Fibroblast of gingiva (primary cell): Measurements from ENCODE around the gene ATG4B.
A peak's percentile ranks its signal among the peaks of the same experiment; 100 is the strongest.

ENCODE experiments used
- DNase-seq: peaks from one replicate; pipeline ENCODE4 v3.0.0-alpha.2; 2011; ENCODE audit warnings: low read depth

The ATG4B gene

DNA sequence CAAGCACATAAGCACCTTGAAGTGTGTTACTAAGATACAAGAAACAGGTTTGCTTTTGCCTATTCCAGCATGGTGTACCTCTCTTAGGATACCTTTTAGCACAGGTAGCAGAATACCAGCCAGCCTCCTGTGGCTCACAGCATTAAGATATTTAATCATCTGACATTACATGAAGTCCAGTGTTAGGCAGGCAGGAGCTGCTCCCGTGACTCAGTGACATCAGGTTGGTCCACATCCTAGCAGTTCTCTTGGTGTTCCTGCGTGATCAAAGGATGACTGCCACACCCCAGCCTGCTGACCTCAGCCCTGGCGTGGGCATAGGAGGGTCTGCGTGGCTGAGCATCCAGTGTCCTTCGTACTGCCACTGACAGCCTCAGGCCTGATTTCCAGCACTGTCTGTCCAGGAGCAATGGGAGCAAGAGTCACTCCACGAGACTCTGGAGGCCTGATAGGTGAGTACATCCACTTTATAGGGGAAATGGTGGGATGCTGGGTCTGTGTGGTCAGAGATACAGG lies 52.8 kb downstream of the ATG4B start:
- DNase-seq, result no peak

DNA sequence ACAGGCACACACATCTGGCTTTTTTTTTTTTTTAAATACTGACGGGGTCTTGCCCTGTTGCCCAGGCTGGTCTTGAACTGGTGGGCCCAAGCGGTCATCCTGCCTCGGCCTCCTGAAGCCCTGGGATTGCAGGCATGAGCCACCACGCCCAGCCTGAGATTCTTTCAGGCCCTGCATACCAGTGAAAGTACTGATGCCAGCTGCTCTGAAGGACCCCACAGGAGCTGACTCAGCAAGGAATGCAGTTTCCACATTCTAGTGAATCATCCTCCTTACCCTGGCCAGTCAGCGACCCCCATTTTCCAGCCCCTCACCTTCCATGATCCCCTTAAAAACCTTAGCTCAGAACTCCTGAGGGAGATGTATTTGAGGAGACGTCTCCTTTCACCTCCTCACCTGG lies 55.0 kb downstream of the ATG4B start:
- peak; percentile 80 for DNase-seq

DNA sequence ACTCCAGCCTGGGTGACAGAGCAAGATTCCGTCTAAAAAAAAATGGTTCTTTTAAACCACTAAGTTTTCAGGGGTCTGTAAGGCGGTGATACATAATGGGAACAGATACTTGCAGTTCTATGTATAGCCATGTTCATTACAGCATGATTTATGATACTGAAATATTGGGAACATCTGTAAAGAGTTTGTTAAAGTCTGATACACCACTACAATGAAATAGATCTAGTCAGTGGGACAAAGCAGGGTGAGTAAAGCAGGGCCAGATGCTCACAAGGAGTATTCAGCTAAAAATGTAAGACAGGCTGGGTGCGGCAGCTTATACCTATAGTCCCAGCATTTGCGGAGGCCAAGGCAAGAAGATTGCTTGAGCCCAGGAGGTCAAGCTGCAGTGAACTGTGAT lies 58.2 kb downstream of the ATG4B start:
- DNase-seq, result no peak

DNA sequence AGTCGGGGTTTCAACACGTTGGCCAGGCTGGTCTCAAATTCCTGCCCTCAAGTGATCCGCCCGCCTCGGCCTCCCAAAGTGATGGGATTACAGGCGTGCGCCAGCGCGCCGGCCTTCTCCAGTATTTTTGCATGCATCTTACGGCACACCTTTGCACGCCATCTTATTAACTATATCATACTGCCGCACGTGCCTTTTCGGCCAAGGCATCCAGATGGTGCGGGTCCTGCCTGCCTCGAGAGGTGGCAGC lies 63.6 kb downstream of the ATG4B start:
- no peak for DNase-seq

DNA sequence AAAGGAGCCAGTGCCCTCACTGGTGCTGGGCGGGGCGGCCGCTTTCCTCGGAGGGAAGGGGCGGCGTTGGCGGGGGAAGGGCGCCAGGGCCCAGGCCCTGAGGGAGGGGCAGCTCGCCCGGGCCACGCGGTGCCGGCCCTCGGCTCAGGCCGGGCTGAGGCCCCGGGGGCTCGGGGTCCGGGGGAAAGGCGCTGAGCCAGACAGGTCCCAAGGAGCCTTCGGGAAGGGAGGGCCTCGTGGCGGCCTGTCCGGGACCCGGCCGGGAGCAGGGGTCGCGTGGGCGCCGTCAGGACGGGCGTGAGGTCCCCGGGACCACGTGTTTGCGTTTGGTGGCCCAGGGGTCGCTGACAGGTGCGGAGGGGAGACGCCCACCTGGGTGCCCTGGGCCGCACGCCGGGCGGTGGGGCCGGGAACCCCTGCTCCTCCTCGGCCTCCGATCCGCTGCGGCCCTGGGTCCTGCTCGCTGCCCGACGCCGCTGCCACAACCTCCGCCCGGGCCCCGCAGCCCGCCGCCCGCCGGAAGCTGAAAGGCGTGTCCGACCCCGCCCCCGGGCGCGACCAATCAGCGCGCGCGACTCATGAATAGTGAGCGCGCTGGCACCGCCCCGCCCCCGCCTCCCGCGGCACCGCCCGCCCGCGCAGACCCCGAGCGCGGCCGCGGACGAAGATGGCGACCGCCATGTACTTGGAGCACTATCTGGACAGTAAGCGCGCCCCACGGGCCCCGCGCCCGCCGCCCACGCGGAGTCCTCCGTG lies 64.1 kb downstream of the ATG4B start, which contains the start of gene ING5:
Gene ING5 (plus strand): TSS at position 641 of the 756 bp plus-strand sequence. CDS start 27 bp downstream, at position 668.
- peak; percentile 93 for DNase-seq

DNA sequence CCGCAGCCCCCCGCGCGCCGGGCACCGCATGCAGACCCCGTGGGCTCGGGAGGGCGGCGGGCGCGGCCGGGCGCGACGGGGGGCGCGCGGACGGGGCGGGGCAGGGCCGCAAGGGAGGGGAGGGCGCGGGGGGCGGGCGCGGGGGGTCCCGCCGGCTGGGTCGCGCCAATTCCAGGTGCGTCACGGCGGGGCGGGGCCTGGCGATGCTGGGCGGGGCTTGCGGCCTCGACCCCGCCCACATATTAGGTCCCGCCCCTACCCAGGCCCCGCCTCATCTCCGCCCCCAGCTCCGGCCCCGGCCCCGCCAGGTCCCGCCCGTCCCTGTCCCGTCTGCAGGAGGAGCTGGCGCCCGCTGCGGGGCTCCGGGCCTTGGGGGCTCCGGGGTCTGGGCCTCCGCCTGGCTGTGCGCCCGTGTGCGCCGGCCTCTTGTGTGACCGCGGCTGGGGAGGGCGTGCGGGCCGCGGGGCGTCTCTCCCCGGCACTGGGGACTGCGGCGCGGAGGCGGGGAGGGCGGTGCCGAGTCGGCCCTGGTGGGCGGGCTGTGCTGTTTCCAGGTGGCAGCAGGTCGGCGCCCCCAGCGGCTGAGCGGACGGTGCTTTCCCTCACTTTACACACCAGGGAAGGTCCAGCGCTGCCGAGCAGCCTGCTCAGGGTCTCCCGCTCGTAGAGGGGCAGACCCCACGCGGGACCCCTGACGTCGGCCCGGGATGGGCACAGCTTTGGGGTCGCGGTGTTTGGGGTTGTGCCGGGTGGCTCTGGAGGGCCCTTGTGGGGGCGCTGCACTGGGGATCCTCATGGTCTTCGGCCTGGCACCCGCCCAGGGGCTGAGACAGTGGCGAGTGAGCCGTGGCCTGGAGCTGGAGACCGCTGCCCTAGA lies 64.9 kb downstream of the ATG4B start:
- DNase-seq, result peak; percentile 76

- peak; percentile 41 for DNase-seq
Observed at GRCh38 chr2:241703032-241703604, 65.6 kb downstream of the ATG4B start.

GRCh38 chr2:241706537-241706936 lies 69.0 kb downstream of the ATG4B start:
- DNase-seq, result no peak

DNA sequence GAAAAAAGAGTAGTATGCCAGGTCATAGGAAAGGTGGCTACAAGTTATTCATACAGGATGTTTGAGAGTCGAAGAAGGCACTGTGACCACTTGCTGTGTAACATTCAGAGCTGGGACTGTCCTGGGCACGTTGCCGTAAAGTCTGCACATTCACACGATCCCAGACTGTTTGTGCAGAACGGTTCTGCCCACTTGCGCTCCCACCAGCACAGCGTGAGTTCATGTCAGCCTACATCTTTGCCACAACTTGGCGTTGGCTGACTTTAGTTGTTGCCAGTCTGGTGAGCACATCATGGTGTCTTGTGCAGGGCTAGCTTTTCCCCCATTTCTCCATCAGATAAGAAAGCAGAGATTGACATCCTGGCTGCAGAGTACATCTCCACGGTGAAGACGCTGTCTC lies 71.4 kb downstream of the ATG4B start:
- DNase-seq, result no peak

DNA sequence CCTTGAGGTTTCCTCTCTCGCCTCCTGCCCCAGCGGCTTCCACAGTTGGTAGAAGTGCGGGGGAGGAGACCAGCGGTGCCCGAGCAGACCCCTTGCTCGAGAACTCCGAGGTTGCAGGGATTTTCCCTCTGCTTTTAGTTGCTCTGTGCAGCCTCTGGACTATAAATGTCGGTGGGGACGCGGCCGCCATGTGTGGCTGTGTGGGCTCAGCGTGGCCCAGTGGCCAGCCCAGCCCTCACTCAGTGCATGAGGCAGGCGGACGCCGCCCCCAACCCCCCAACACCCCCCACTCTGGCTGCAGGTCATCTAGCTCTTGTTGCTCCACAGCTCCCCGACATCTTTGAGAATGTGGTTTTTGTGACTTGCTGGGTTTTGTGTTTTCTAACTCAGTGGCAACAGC lies 81.6 kb downstream of the ATG4B start:
- DNase-seq, result no peak

DNA sequence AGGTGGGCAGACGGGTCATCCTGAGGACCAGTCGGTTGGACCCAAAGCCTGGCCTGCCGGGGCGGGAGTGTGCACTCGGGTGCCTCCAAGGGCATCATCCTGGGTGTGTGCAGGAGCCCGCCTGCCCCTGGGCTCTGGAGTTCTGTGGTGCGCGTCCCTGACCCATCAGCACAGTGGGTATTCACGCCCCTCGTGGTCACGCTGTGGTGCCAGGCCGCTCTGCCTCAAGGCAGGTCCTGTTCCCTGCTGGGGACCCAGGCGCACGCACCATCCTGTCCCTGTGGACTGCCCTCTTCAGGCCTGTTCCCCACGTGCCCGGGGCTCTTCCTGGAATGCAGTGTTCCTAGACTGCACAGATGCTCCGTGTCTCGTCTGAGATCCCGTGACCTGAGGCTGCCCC lies 82.6 kb downstream of the ATG4B start:
- DNase-seq, result no peak

DNA sequence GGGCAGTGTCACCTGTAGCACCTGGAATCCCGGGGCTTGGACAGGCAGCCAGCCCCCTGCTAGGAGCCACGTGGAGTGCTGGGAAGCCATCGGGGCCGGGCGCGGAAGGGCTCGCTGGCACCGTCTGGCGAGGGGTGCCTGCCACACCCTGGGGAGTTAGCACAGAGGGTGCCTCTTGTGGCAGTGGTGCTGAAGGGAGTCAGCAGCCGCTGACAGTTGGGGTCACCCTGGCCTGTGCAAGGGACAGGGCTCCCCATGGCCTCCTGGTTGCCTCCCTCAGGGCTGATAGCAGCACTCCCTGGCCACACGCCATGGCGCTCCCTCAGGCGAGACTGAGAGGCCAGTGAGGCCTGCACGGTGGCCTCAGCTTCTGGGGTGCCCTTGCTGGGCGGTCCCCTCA lies 83.1 kb downstream of the ATG4B start:
- no peak for DNase-seq

DNA sequence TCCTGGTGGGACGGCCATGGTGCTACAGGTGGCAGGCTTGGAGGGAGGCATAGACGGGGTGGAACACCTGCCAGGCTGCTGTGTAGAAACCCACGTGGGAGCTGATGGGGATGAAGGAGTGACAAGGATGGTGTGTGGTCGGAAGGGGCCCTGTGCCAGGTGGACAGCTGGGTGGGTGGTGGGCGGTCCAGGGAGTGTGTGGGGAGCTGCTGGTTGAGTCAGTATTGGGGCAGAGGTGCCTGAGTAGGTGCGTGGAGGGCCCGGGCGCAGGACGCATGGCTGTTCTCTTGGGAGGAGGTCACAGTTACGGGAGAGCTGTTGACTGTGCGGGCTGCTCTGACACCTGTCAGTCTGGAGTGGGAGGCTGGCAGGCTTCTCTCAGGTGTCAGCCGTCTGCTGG lies 84.4 kb downstream of the ATG4B start:
- DNase-seq, result no peak

- no peak for DNase-seq
Observed at GRCh38 chr2:241722896-241723454, 85.5 kb downstream of the ATG4B start.
